Activated T-cell treated with anti-CD3 and anti-CD28 coated beads, Interleukin-2, amount 50 U/mL, for 72 hours (primary cell): ENCODE results near the gene ZNF415. TPM values are rescaled to one million over a fixed set of nuclear protein-coding genes. Genes with fewer than 3 reads are reported as not detected.
A peak's percentile ranks its signal among the peaks of the same experiment; 100 is the strongest.
"Not testable (repeated sequence)": the region's sequence is repeated elsewhere in the genome, so short reads cannot be mapped to it uniquely, and the experiment has no call there.

Source experiments
- ATAC-seq, 2 donors: fragments of 150-1000 bp; cut with Tn5 transposase; replicated peaks in 1 of 2; 2 replicates each; pipeline ENCODE4 v1.10.0; 2021; ENCODE audit warnings: moderate library complexity in 2 of 2, mild to moderate bottlenecking in 1 of 2
- DNase-seq, 2 donors: peaks; one replicate each; pipeline ENCODE4 v3.0.0; 2021 to 2022; ENCODE audit warnings: mixed read lengths in 1 of 2
- H3K27ac Mint-ChIP-seq: one replicate; pipeline ENCODE4 v1.8.0; 2022; ENCODE audit warnings: mild to moderate bottlenecking, moderate library complexity, mixed read lengths
- H3K27me3 Mint-ChIP-seq: one replicate; pipeline ENCODE4 v1.8.0; 2022; ENCODE audit warnings: low read depth, mixed read lengths
- H3K36me3 Mint-ChIP-seq, 2 donors: one replicate each; pipeline ENCODE4 v1.8.0; 2022; ENCODE audit warnings: mixed read lengths in 2 of 2, mild to moderate bottlenecking in 1 of 2; ENCODE audit not compliant: insufficient read depth in 2 of 2
- H3K4me1 Mint-ChIP-seq: one replicate; pipeline ENCODE4 v1.8.0; 2022; ENCODE audit warnings: low read depth, mixed read lengths
- H3K4me3 Mint-ChIP-seq, 2 donors: one replicate each; pipeline ENCODE4 v1.8.0; 2022; ENCODE audit warnings: mild to moderate bottlenecking in 2 of 2, mixed read lengths in 2 of 2, moderate library complexity in 2 of 2
- H3K9me3 Mint-ChIP-seq, 2 donors: one replicate each; pipeline ENCODE4 v1.8.0; 2022; ENCODE audit warnings: mixed read lengths in 2 of 2
- total RNA-seq, 2 donors: library from RNA; stranded (reverse); gene quantifications; one replicate each; pipeline ENCODE4 v1.2.3, GENCODE V29; 2022

Gene ZNF415
- total RNA-seq, 2 donors from 2014 or later: 3.4 to 5.2 TPM

- DNase-seq, H3K9me3 Mint-ChIP-seq, ATAC-seq, H3K27me3 Mint-ChIP-seq, H3K4me3 Mint-ChIP-seq: not testable (repeated sequence)
- H3K27ac Mint-ChIP-seq: peak overlapping the region; percentile 72
- H3K36me3 Mint-ChIP-seq: peaks cover 30 to 56% of the 10 kb centered on the region in 2 donors
- peaks cover 35% of the 10 kb centered on the region for H3K4me1 Mint-ChIP-seq
Observed at GRCh38 chr19:53096982-53097690, 35.6 kb downstream of the ZNF415 start.

- not testable (repeated sequence) for H3K27ac Mint-ChIP-seq, H3K4me3 Mint-ChIP-seq, ATAC-seq, DNase-seq, H3K27me3 Mint-ChIP-seq, H3K9me3 Mint-ChIP-seq
- H3K4me1 Mint-ChIP-seq: peaks cover 30% of the 10 kb centered on the region
- peaks cover 31 to 57% of the 10 kb centered on the region in 2 donors for H3K36me3 Mint-ChIP-seq
Observed at GRCh38 chr19:53096579-53096978, 36.1 kb downstream of the ZNF415 start.

DNA sequence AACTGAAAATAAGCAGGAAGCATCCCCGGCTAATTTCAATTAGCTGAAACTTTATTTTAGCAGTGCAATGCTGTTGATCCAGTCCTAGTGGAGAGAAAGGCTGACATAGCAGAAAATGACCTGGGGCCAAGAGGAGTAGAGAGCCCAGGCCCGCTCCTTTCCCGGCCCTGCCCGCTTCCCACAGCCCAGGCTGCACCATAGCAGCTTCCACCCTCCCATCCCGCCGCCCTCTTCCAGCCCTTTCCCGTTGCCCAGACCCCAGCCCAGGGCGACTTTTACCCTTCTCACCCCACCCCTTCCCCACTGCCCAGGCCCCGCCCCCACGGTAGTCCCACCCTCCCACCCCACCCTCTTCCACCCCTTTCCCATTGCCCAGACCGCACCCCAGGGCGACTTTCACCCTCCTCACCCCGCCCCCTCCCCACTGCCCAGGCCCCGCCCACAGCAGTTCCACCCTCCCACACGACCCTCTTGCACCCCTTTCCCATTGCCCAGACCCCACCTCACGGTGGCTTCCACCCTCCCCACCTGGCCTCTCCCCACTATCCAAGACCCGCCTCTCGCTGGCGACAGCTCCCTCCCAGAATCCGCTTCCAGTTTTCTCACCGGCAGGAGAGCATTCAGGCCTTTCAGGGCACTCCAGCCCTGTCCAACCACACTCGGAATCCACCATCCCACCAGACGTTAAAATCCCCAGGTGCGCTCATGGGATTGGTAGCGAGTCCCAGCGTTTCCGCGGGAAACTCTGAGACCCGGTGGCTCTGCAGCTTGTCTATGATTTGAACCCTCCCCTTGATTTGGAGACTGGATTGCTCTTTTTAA lies 37.7 kb downstream of the ZNF415 start:
- Mint-ChIP-seq H3K9me3 (peaks cover 0 to 7% of the 10 kb centered on the region in 2 donors), H3K4me1 (peaks cover 22% of the 10 kb centered on the region), H3K27ac (no peak overlapping the region), H3K27me3 (no peaks in the 10 kb centered on the region), H3K36me3 (peaks cover 38 to 70% of the 10 kb centered on the region in 2 donors), H3K4me3 (no peak overlapping the region)
- no peak for DNase-seq
- ATAC-seq: no peak

DNA sequence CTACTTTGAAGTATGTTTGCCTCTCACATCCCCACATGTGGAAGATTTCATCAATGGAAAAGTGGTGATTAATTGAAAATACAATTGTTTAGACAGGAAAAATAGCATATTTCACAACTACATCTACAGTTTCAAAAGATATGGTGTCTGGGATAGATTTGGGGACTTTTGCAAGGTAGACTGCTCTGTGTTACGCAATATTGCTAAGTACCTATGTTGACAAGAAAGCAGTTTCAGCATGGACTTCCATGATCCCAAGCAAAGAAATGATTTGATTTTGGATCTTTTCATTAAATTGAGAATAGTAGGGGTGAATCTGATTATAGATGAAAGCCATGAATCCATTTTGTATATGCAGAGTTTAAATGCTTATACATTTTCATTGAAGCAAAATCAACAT lies 40.0 kb downstream of the ZNF415 start:
- Mint-ChIP-seq H3K9me3 (peaks cover 4 to 10% of the 10 kb centered on the region in 2 donors), H3K36me3 (peaks cover 33 to 63% of the 10 kb centered on the region in 2 donors), H3K27ac (no peak overlapping the region), H3K4me3 (no peak overlapping the region), H3K4me1 (peaks cover 12% of the 10 kb centered on the region), H3K27me3 (no peaks in the 10 kb centered on the region)
- ATAC-seq: no peak
- DNase-seq: no peak

DNA sequence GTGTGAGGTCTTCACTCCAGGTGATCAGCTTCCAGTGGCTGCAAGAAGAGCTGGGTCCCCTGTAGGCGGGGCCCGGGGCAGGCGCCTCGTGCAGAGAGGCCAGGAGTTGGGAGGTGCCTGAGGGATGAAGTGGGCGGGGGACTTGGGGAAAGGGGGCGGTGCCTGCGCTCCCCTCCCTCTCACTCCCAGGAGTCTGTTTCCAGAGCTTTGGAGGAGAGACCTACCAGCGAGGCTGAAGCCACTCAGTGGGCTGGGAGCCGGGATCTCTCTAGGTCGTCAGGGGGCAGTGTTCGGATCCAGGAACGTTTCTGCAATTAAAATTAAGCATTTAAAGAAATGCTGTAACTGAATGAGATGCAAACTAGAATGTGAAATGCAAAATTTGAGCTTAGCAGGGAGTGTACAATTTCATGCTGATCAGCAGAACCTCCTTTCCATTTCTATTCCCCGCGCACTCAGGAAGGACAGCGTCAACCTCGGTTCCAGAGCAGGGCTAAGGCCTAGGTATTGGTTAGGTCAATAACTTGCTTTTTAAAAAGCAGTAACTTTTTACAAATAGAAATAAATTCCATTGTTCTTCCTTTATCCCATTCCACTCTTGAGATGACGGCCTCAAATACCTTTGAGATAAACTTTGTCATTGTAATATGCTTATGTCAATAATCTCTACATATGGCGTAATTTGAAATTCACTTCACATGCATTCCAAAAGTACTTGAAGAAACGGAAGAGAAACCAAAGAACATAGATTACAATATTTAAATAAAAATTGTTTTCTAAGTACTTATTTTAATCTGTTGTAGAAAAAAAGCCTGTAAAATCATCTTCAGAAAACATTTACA lies 41.1 kb downstream of the ZNF415 start:
- Mint-ChIP-seq H3K27me3 (no peaks in the 10 kb centered on the region), H3K27ac (no peak overlapping the region), H3K4me1 (peaks cover 5% of the 10 kb centered on the region), H3K4me3 (no peak overlapping the region), H3K9me3 (peaks cover 4 to 10% of the 10 kb centered on the region in 2 donors), H3K36me3 (peaks cover 34 to 64% of the 10 kb centered on the region in 2 donors)
- DNase-seq: no peak
- no peak for ATAC-seq

DNA sequence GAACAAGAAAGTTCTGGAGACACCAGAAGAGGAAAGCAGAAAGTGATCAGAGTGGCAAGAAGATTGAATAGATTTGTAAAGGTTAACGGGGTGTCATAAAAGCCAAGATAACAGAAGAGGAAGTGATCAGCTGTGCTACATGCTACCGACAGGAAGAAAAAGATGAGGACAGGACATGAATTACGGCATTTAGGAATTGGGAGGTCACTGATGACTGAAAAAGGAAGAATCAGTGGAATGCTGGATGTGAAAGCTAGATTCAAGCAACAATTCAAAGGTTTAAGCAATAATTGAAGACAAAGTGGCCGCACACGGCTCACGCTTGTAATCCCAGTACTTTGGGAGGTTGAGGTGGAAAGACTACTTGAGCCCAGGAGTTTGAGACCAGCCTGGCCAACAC lies 44.6 kb downstream of the ZNF415 start:
- Mint-ChIP-seq H3K27me3 (no peaks in the 10 kb centered on the region), H3K36me3 (peaks cover 53 to 74% of the 10 kb centered on the region in 2 donors), H3K4me3 (no peak overlapping the region), H3K27ac (no peak overlapping the region), H3K9me3 (peaks cover 8 to 10% of the 10 kb centered on the region in 2 donors), H3K4me1 (no peaks in the 10 kb centered on the region)
- no peak for DNase-seq
- no peak for ATAC-seq

GRCh38 chr19:53086949-53087348 lies 45.8 kb downstream of the ZNF415 start:
- peaks cover 53 to 73% of the 10 kb centered on the region in 2 donors for H3K36me3 Mint-ChIP-seq
- no peak overlapping the region for H3K27ac Mint-ChIP-seq
- H3K27me3 Mint-ChIP-seq: no peaks in the 10 kb centered on the region
- peaks cover 8 to 10% of the 10 kb centered on the region in 2 donors for H3K9me3 Mint-ChIP-seq
- no peak for ATAC-seq
- no peaks in the 10 kb centered on the region for H3K4me1 Mint-ChIP-seq
- no peak overlapping the region for H3K4me3 Mint-ChIP-seq
- DNase-seq: no peak

GRCh38 chr19:53085496-53085895 lies 47.2 kb downstream of the ZNF415 start:
- no peaks in the 10 kb centered on the region for H3K4me1 Mint-ChIP-seq
- H3K27ac Mint-ChIP-seq: no peak overlapping the region
- no peaks in the 10 kb centered on the region for H3K27me3 Mint-ChIP-seq
- H3K4me3 Mint-ChIP-seq: no peak overlapping the region
- peaks cover 14 to 15% of the 10 kb centered on the region in 2 donors for H3K9me3 Mint-ChIP-seq
- H3K36me3 Mint-ChIP-seq: peaks cover 55 to 74% of the 10 kb centered on the region in 2 donors
- DNase-seq (no peak), ATAC-seq (no peak)

- ATAC-seq (no peak), DNase-seq (no peak)
- Mint-ChIP-seq H3K36me3 (peaks cover 62 to 83% of the 10 kb centered on the region in 2 donors), H3K27ac (no peak overlapping the region), H3K27me3 (no peaks in the 10 kb centered on the region), H3K4me3 (no peak overlapping the region), H3K4me1 (no peaks in the 10 kb centered on the region), H3K9me3 (peaks cover 10 to 25% of the 10 kb centered on the region in 2 donors)
Observed at GRCh38 chr19:53082929-53083328, 49.8 kb downstream of the ZNF415 start.

- no peak overlapping the region for H3K4me3 Mint-ChIP-seq
- H3K4me1 Mint-ChIP-seq: no peaks in the 10 kb centered on the region
Observed at GRCh38 chr19:53079313-53079924, 53.3 kb downstream of the ZNF415 start.

GRCh38 chr19:53078668-53079067 lies 54.0 kb downstream of the ZNF415 start:
- Mint-ChIP-seq H3K27ac (no peak overlapping the region), H3K4me1 (no peaks in the 10 kb centered on the region), H3K36me3 (peaks cover 56 to 86% of the 10 kb centered on the region in 2 donors), H3K27me3 (no peaks in the 10 kb centered on the region), H3K9me3 (peaks cover 11 to 36% of the 10 kb centered on the region in 2 donors), H3K4me3 (no peak overlapping the region)
- DNase-seq: no peak
- ATAC-seq: no peak

More at GRCh38 chr19:53079313-53079924, 53.3 kb downstream of the ZNF415 start:
- peaks cover 58 to 88% of the 10 kb centered on the region in 2 donors for H3K36me3 Mint-ChIP-seq
- DNase-seq (no peak), ATAC-seq (no peak)
- peaks cover 12 to 37% of the 10 kb centered on the region in 2 donors for H3K9me3 Mint-ChIP-seq
- no peaks in the 10 kb centered on the region for H3K27me3 Mint-ChIP-seq
- H3K27ac Mint-ChIP-seq: no peak overlapping the region

GRCh38 chr19:53076984-53077383 lies 55.7 kb downstream of the ZNF415 start:
- Mint-ChIP-seq H3K27me3 (no peaks in the 10 kb centered on the region), H3K9me3 (peaks cover 12 to 41% of the 10 kb centered on the region in 2 donors), H3K27ac (no peak overlapping the region), H3K4me1 (no peaks in the 10 kb centered on the region), H3K4me3 (no peak overlapping the region), H3K36me3 (peaks cover 60 to 91% of the 10 kb centered on the region in 2 donors)
- ATAC-seq: no peak
- peak in 1 of 2 donors; percentile 10 for DNase-seq
